SIG-M5 treated with dmso at 0.1 percent for 504 hours (cell line): ENCODE results near the gene UBR7.
"Not testable (repeated sequence)": the region's sequence is repeated elsewhere in the genome, so short reads cannot be mapped to it uniquely, and the experiment has no call there.

Experiments used
- DNase-seq: peaks from one replicate; lab custom pipeline; 2025; ENCODE audit not compliant: unreplicated experiment; lab: John Stamatoyannopoulos, UW

UBR7 gene, protein sequence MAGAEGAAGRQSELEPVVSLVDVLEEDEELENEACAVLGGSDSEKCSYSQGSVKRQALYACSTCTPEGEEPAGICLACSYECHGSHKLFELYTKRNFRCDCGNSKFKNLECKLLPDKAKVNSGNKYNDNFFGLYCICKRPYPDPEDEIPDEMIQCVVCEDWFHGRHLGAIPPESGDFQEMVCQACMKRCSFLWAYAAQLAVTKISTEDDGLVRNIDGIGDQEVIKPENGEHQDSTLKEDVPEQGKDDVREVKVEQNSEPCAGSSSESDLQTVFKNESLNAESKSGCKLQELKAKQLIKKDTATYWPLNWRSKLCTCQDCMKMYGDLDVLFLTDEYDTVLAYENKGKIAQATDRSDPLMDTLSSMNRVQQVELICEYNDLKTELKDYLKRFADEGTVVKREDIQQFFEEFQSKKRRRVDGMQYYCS

DNA sequence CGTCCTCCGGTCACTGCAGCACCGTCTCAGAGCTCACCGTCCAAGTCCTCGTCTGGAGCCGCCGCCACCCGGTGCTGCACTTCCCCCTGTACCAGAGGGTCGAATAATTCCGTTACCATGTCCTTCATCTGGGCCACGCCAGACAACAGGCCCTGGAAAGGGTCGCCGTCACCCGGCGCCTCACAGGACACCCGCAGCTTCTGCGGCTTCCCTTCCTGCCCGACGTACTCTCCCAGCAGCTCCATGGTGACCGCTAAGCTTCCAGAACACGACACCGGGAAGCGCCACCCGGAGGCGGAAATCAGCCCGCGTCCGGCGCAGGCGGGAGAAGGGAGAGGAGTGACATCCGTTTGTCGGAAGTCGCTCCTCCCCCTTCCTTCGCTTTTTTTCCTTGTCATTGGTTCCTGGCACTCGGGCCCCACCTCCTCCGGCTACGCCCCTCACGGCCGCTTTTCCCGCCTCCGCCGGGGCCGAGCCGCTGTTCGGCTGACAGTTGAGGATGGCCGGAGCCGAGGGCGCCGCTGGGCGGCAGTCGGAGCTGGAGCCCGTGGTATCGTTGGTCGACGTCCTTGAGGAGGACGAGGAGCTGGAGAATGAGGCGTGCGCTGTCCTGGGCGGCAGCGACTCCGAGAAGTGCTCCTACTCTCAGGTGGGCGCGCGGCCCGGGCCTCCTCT, at the start of gene UBR7, which contains the start of gene GON7:
Gene UBR7 (plus strand): TSS at position 464 of the 675 bp plus-strand sequence. CDS start 36 bp downstream, at position 500.
Gene GON7 (minus strand): TSS at position 273 of the 675 bp plus-strand sequence. CDS start 28 bp downstream, at position 245.
- DNase-seq: peak; percentile 97

DNA sequence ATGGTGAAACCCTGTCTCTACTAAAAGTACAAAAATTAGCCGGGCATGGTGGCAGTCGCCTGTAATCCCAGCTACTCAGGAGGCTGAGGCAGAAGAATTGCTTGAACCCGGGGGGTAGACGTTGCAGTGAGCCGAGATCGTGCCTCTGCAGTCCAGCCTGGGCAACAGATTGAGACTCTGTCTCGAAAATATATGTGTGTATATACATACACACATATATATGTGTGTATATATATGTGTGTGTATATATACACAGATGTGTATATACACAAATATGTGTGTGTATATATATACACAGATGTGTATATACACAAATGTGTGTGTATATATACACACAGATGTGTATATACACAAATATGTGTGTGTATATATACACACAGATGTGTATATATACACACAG, 48.7 kb upstream of the UBR7 start:
- not testable (repeated sequence) for DNase-seq

DNA sequence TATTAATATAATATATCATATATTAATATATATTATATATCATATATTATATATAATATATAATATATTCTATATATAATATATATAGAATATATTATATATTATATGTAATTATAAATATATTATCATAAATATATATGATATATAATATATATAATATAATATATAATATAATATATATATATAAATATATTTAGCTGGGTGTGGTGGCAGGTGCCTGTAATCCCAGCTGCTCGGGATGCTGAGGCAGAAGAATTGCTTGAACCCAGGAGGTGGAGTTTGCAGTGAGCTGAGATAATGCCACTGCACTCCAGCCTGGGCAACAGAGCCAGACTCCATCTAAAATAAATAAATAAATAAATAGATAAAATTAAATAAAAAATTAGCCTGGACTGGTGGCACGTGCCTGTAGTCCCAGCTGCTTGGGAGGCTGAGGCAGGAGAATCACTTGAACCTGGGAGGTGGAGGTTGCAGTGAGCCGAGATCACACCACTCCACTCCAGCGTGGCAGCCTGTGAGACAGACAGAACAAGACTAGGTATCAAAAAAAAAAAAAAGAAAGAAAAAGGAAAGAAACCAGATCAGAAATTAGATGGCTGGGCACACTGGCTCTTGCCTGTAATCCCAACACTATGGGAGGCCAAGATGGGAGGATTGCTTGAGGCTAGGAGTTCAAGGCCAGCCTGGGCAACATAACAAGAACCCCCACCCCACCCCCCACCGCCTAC, 47.3 kb upstream of the UBR7 start:
- DNase-seq: not testable (repeated sequence)

DNA sequence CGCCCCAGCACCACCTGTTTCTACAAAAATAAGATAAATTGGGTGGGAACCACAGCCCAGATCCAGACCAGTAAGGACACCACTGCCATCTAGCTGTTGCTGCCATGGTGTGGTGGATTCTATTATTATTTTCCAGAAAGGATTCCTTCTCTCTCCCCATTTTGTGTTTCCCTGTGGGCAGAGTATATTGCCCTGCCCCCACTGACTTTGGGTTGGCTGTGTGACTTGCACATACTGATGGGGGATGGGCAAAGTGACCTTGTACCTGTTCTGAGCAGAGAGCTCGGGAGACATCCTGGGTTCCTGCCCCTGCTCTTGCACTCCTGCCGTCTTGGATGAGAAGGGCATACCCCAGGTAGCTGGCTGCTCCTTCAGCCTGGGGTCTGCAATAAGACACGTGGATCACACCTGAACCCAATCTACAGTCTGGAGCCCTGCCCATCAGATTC, 46.7 kb upstream of the UBR7 start:
- peak; percentile 60 for DNase-seq

DNA sequence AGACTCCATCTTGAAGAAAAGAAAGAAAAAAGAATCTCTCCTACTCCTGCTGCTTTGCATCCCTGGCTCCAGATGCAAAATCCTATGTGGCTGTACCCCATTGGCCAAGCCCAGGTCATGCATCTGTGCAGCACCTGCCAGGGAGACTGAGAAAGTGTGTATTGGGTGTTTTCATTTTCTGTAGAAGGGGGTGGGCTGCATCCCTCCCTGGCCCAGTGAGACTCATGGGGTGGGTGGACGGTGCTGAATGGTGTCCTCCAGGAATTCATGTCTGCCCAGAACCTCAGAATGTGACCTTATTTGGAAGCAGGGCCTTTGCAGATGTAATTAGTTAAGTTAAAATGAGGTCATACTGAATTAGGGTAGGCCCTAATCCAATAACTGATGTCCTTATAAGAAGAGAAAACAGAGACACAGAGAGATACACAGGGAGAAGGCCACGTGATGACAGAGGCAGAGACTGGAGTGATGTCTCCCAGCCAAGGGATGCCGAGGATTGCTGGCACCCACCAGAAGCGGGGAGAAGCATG, 45.6 kb upstream of the UBR7 start:
- no peak for DNase-seq

DNA sequence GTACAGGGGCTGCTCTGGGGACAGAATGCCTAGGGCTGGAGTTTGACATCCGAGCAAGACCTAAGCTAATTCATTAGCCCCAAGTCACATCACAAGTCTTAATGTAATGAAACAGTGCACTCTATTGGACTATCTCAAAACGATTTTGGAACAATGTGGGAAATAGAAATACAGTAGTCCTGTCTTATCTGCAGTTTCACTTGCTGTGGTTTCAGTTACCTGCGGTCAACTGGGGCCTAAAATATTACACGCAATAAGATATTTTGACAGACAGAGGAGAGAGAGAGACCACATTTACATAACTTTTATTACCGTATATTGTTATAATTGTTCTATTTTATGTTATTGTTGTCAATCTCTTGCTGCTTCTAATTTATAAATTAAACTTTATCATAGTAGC, 43.5 kb upstream of the UBR7 start:
- DNase-seq: no peak

DNA sequence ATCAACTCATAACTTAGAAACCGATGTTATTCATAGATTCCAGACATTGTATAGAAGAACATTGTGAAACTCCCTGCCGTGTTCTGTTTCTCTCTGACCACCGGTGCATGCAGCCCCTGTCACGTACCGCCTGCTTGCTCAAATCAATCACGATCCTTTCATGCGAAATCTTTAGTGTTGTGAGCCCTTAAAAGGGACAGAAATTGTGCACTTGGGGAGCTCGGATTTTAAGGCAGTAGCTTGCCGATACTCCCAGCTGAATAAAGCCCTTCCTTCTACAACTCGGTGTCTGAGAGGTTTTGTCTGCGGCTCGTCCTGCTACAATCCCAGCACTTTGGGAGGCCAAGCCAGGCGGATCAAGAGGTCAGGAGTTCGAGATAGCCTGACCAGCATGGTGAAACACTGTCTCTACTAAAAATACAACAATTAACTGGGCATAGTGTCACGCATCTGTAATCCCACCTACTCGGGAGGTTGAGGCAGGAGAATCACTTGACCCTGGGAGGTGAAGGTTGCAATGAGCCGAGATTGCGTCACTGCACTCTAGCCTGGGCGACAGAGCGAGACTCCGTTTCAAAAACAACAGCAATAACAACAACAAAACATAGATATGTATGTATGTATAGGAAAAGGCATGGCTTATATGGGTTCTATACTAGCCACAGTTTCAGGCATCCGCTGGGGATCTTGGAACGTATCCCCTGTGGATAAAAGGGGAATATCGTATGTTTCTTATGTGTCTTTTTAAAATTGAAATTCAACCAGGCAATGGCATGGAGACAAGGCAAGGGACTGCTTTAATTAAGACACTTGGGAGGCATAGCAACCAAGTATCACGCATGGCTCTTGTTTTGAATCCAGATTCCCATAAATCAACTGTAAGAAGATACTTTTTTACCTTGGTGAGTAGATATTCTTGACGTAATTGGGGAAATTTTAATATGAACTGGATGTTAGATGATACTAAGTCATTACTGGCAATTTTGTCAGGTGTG, 41.5 kb upstream of the UBR7 start:
- DNase-seq: not testable (repeated sequence)

DNA sequence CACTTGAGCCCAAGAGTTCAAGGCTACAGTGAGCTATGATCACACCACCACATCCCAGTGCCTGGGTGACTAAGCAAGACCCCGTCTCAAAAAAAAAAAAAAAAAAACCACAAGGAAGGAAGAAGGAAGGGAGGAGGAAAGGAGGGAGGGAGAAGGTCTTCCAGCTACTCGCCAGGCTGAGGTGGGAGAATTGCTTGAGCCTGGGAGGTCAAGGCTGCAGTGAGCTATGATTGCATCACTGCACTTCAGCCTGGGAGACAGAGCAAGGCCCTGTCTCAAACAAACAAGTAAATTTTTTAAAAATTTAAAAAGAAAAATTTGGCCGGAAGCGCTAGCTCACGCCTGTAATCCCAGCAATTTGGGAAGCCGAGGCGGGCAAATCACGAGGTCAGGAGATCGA, 38.4 kb upstream of the UBR7 start:
- not testable (repeated sequence) for DNase-seq

DNA sequence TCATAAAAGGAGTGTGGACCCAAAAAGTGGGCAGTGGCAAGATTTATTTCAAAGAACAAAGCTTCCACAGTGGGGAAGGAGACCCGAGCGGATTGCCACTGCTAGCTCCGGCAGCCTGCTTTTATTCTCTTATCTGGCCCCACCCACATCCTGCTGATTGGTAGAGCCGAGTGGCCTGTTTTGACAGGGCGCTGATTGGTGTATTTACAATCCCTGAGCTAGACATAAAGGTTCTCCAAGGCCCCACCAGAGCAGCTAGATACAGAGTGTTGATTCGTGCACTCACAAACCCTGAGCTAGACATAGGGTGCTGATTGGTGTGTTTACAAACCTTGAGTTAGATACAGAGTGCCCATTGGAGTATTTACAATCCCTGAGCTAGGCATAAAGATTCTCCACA, 37.4 kb upstream of the UBR7 start:
- not testable (repeated sequence) for DNase-seq

DNA sequence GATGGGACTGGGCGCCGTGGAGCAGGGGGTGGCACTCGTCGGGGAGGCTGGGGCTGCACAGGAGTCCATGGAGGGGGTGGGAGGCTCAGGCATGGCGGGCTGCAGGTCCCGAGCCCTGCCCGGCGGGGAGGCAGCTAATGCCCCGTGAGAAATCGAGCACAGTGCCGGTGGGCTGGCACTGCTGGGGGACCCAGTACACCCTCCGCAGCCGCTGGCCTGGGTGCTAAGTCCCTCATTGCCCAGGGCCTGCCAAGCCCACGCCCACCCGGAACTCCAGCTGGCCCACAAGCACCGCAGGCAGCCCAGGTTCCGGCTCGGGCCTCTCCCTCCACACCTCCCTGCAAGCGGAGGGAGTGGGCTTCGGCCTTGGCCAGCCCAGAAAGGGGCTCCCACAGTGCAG, 36.9 kb upstream of the UBR7 start:
- not testable (repeated sequence) for DNase-seq

DNA sequence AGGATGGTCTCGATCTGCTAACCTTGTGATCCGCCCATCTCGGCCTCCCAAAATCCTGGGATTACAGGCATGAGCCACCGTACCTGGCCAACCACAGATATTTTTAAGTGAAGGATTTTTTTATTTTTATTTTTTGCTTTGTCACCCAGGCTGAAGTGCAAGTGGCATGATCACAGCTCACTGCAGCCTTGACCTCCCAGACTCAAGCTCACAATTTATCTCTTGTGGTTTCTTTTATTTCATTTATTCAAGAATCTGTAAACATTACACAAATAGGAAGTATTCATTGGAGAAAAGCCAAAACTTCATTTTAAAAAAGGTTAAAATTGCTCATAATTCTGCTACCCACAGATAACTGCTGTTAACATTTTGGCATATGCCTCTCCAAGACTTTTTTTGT, 35.7 kb upstream of the UBR7 start:
- DNase-seq: no peak

DNA sequence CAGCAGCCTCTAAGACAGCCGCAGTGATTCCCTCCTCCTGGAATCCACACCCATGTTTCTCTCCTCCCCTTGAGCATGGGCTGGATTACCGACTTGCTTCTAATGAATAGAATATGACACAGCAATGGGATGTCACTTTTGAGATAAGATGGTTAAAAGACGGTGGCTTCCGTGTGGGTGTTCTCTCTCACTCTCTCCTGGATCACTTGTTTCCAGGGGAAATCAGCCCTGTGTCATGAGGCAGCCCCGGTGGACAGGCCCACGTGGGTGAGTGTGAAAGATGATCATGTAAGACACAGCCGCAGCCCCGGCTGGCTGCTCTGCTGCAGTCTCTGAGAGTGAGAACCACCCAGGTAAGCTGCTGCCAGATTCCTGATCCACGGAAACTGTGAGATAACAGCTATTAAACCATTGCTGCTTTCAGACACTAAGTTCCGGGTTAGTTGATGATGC, 33.1 kb upstream of the UBR7 start:
- no peak for DNase-seq

DNA sequence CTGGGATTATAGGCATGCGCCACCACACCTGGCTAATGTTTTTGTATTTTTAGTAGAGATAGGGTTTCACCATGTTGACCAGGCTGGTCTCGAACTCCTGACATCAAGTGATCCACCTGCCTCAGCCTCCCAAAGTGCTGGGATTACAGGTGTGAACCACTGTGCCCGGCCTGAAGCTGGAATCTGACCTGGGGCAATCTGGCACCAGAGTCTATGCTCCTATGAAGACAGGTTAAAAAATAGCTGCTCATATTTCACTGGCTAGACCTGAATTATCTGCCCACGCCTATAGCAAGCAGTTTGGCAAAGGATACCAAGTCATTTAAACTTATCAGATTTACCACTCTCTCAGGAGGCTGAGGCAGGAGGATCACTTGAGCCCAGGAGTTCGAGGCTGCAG, 32.3 kb upstream of the UBR7 start:
- DNase-seq: not testable (repeated sequence)

DNA sequence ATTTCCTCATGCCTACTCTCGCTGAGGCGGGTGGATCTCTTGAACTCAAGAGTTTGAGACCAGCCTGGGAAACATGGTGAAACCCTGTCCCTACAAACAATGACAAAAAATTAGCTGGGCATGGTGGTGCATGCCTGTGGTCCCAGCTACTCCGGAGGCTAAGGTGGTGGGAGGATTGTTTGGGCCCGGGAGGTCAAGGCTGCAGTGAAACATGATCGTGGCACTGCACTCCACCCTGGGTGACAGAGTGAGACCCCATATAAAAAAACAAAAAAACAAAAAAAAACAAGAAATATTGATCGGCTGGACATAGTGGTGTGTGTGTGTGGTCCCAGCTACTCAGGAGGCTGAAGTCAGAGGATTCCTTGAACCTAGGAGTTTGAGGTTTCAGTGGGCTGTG, 31.6 kb upstream of the UBR7 start:
- DNase-seq: no peak

DNA sequence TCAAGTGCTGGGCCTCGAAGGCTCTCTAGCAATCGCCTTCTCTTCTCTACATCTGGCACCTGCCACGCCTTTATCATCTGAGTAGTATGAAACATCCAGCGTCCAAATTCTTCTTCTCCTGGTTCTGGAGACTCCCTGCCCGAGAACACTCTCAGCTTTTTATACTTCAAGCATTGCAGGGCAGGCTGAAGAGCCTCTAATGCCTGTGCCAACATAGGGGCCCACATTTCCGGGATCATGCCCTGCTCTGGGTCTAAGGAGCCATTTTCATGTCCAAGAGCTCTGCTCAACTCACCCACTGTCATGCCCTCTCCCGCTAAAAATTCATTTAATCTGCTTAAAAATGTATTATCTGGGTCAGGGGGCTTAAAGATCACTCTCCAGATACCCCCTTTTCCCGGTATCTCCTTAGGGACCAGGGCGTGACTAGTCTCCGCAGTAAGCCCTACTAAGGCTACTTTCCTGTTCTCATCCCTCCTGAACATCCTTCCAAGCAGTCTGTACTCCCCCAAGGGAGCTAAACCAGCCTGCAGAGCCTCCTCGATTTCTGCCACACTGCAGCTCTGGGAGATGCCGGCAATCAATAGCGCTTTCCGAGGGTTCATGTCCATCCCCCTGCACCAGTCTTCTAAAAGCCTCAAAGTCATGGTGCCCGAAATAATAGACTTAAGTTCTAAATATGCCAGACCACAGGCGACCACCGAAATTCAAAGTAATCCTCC, 23.3 kb upstream of the UBR7 start:
- DNase-seq: no peak

DNA sequence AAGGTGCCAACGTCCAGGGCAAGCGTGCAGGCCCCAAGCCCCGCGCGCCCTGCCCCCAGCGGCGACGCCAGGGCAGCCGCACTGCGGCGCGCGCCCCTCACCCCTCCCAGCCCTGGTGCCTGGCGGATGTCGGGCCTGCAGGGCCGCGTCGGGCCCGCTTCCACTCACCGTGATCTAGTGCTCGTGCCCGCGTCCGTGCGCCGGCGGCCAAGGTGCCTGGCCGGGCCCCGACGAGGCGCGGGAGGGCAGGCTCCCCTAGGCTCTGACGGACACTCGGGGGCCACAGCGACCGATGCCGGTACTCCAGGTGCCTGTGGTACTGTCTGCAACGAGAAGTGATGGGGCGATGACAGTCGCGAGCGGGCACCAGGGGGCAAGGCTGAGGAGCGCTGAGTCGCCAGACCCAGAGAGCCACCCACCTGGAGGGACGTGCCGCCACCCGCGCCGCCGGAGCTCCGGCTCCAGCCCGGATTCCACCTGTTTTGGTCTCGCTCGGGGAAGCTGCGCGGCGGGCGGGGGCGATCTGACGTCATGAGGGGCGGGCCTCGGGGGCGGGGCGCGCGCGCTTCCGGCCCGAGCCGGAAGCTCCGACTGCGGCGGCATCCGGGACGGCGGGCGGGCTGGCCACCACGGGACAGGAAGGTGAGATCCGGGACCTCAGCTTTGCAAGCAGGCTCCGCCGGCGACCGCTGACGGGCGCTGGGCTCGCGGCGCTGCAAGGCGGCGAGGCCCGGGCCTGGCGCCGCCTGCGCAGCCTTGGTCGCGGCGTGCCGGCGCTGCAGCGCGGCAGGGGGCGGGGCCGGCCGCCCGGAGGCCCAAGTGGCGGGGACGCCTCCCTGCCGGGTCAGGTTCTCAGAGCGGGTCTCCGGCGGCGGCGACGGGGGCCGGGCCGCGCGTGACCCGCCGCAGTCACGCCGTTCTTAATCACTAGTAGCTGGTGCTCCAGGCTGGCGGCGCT, 22.4 kb upstream of the UBR7 start, which contains the start of the genes LYSET and MOAP1:
Gene LYSET (plus strand): TSS at position 927 of the 958 bp plus-strand sequence. CDS start 89 bp downstream, outside the sequence.
Gene MOAP1 (minus strand): TSS at position 507 of the 958 bp plus-strand sequence. CDS start 655 bp downstream, outside the sequence.
- peak; percentile 76 for DNase-seq

DNA sequence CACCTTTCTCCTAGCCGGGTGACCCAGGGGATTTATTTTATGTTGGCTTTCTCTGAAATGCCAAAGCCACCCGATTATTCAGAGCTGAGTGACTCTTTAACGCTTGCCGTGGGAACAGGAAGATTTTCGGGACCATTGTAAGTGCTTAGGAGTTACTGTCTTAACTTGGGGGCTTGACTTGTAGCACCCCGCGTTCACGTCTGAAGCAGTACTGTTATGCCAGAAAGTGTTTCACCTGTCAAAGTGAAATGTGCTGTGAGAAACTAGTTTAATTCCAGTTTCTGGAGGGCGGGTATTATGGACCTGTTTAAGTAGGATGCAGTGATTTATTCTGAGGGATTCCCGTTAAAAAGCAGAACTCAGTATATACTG, 21.7 kb upstream of the UBR7 start:
- no peak for DNase-seq

DNA sequence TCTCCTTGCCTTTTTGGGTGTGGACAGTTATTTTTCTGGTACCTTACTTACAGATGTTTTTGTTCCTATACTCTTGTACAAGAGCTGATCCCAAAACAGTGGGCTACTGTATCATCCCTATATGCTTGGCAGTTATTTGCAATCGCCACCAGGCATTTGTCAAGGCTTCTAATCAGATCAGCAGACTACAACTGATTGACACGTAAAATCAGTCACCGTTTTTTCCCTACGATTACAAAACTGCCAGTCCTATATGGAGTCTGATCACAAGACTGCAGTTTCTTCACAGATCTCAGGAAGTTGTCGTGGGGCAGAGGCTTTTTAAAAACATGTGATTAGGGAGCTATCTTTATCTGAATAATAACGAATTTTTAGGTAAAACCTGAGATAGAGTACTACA, 20.6 kb upstream of the UBR7 start:
- peak; percentile 28 for DNase-seq
